Measurements from ENCODE around the gene SELENOF.

The SELENOF gene

DNA sequence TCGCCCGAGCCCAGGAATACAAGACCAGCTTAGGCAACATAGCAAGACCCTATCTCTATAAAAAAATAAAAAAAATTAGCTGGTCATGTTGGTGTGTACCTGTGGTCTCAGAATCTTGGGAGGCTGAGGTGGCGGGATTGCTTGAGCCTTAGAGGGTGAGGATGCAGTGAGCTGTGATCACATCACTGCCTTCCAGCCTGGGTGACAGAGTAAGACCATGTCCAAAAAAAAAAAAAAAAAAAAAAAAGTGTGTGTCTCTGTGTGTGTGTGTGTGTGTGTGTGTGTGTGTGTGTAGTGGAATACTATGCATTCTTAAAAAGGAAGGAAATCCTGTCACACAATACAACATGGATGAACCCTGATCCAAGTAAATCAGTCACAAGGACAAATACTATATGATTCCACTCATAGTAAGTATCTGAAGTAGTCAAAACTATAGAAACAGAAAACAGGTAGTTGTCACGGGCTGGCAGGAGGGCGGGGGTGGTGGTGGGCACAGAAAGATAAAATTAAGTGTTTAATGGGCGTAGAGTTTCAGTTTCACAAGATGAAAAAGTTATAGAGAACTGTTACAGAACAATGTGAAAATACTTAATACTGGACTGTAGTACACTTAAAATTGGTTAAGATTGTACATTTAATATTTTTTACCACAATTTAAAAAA is 47.8 kb downstream of the SELENOF start:
- Histone ChIP-seq H3K4me1 (peaks cover 0 to 10% (median 2%) of the 10 kb centered on the region in 4 donors), H3K36me3 (peaks cover 0 to 5% (median 0%) of the 10 kb centered on the region in 3 donors), H3K4me3 (no peak overlapping the region), H3K27me3 (no peaks in the 10 kb centered on the region), H3K27ac (no peak overlapping the region), H3K9me3 (no peaks in the 10 kb centered on the region)
- intact Hi-C loops (cut with DNase I; ENCODE audit: low total_unique reads) = no loop called here
- no peak for DNase-seq
- TF ChIP-seq CTCF (IDR thresholded peaks at IDR 0.05) = no peak

GRCh38 chr1:86862920-86863319 is 51.0 kb downstream of the SELENOF start:
- no peak for TF ChIP-seq CTCF (IDR thresholded peaks at IDR 0.05)
- Histone ChIP-seq H3K27ac (no peak overlapping the region), H3K36me3 (peaks cover 0 to 5% (median 0%) of the 10 kb centered on the region in 3 donors), H3K9me3 (no peaks in the 10 kb centered on the region), H3K4me3 (no peak overlapping the region), H3K27me3 (no peaks in the 10 kb centered on the region), H3K4me1 (no peaks in the 10 kb centered on the region)
- intact Hi-C loops (cut with DNase I; ENCODE audit: low total_unique reads) = no loop called here
- no peak for DNase-seq

GRCh38 chr1:86861424-86861823 is 52.5 kb downstream of the SELENOF start:
- Histone ChIP-seq H3K27me3 (no peaks in the 10 kb centered on the region), H3K4me3 (no peak overlapping the region), H3K4me1 (no peaks in the 10 kb centered on the region), H3K9me3 (no peaks in the 10 kb centered on the region), H3K36me3 (peaks cover 0 to 5% (median 0%) of the 10 kb centered on the region in 3 donors), H3K27ac (no peak overlapping the region)
- DNase-seq = no peak
- intact Hi-C loops (cut with DNase I; ENCODE audit: low total_unique reads) = no loop called here
- TF ChIP-seq CTCF (IDR thresholded peaks at IDR 0.05) = no peak

DNA sequence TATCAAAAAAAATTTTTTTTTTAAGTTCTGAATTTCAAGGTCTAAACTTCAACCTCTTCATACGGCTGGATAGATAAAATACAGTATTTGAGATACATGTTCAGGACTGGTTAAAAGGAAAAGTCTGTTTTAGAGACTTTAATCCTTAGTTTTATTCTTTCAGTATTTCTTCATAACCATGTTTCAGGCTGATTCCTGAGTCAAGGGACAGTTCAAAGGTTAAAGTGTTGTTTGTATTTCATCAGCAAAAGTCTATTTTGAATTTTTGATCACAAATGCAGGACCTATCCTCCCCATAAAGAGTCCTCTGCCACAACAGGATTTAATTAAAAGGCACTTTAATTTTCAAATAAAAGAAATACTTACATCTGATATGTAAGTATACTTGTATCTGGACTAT is 53.5 kb downstream of the SELENOF start:
- Histone ChIP-seq H3K9me3 (no peaks in the 10 kb centered on the region), H3K4me3 (no peak overlapping the region), H3K27ac (no peak overlapping the region), H3K4me1 (no peaks in the 10 kb centered on the region), H3K27me3 (no peaks in the 10 kb centered on the region), H3K36me3 (peaks cover 0 to 5% (median 0%) of the 10 kb centered on the region in 3 donors)
- TF ChIP-seq CTCF (IDR thresholded peaks at IDR 0.05) = no peak
- no peak for DNase-seq
- intact Hi-C loops (cut with DNase I; ENCODE audit: low total_unique reads) = no loop called here

- H3K4me1 ChIP-seq = no peaks in the 10 kb centered on the region
- TF ChIP-seq CTCF (IDR thresholded peaks at IDR 0.05) = no peak
- H3K27me3 ChIP-seq = no peaks in the 10 kb centered on the region
- intact Hi-C loops (cut with DNase I; ENCODE audit: low total_unique reads) = no loop called here
- no peak for DNase-seq
- H3K36me3 ChIP-seq = peaks cover 0 to 5% (median 0%) of the 10 kb centered on the region in 3 donors
- no peaks in the 10 kb centered on the region for H3K9me3 ChIP-seq
- no peak overlapping the region for H3K27ac ChIP-seq
- no peak overlapping the region for H3K4me3 ChIP-seq
Observed at GRCh38 chr1:86860020-86860419, 53.9 kb downstream of the SELENOF start.

All from tibial artery (tissue), 4 donors.